H1 (cell line): ENCODE measurements around the gene SLC27A4. TPM values are rescaled to one million over a fixed set of nuclear protein-coding genes. Genes with fewer than 3 reads are reported as not detected.

ENCODE experiments used
- BCL11A ChIP-seq, 2 experiments: IDR thresholded peaks; one replicate each; pipeline ENCODE4 v1.6.1; 2011; ENCODE audit warnings: low read depth in 2 of 2, low read length in 2 of 2, mild to moderate bottlenecking in 2 of 2
- CBX8 ChIP-seq: fragments of 300-800, 300-1000 bp; sonication (generic); IDR thresholded peaks from 2 replicates; pipeline ENCODE4 v1.7.1; 2016; ENCODE audit warnings: low read depth, low read length, borderline replicate concordance
- CEBPB ChIP-seq: IDR thresholded peaks from 2 replicates; pipeline ENCODE4 v1.6.1; 2012; ENCODE audit warnings: low read depth, low read length
- CTBP2 ChIP-seq: IDR thresholded peaks from 2 replicates; pipeline ENCODE4 v1.7.0; 2011; ENCODE audit warnings: borderline replicate concordance, mild to moderate bottlenecking, moderate library complexity, mixed read lengths, low read length; ENCODE audit not compliant: insufficient read depth, insufficient read length
- GABPA ChIP-seq: IDR thresholded peaks from 2 replicates; pipeline ENCODE4 v1.6.1; 2011; ENCODE audit warnings: mild to moderate bottlenecking, low read length, moderate library complexity, borderline replicate concordance; ENCODE audit not compliant: insufficient read depth
- JUN ChIP-seq: IDR thresholded peaks from 2 replicates; pipeline ENCODE4 v1.6.1; 2011; ENCODE audit warnings: low read depth, mild to moderate bottlenecking, improper control_type of control experiment, low read length
- JUND ChIP-seq: IDR thresholded peaks from 2 replicates; pipeline ENCODE4 v1.6.1; 2011; ENCODE audit warnings: mild to moderate bottlenecking, improper control_type of control experiment, low read length
- RAD21 ChIP-seq, 2 experiments: IDR thresholded peaks in 1 of 2; conservative IDR thresholded peaks in 1 of 2; 2 replicates each; pipeline ENCODE4 v1.6.1; 2011; ENCODE audit warnings: low read depth in 2 of 2, low read length in 2 of 2, improper control_type of control experiment in 1 of 2, inconsistent platforms in 1 of 2, mild to moderate bottlenecking in 1 of 2, moderate library complexity in 1 of 2
- RBBP5 ChIP-seq: IDR thresholded peaks from 2 replicates; pipeline ENCODE4 v1.7.1; 2012; ENCODE audit warnings: low read depth, mild to moderate bottlenecking, inconsistent platforms, low read length, moderate library complexity, borderline replicate concordance
- RFX5 ChIP-seq: IDR thresholded peaks from 2 replicates; pipeline ENCODE4 v1.6.1; 2011; ENCODE audit warnings: low read depth, low read length, improper control_type of control experiment, borderline replicate concordance
- RXRA ChIP-seq: IDR thresholded peaks from 2 replicates; pipeline ENCODE4 v1.6.1; 2011; ENCODE audit warnings: low read depth, mild to moderate bottlenecking, low read length, moderate library complexity; ENCODE audit not compliant: insufficient read depth
- SP4 ChIP-seq: IDR thresholded peaks from 2 replicates; pipeline ENCODE4 v1.6.1; 2012; ENCODE audit warnings: low read length, inconsistent platforms
- SUZ12 ChIP-seq: fragments of 200-600 bp; sonication (generic); IDR thresholded peaks from 2 replicates; pipeline ENCODE4 v1.6.1; 2012; ENCODE audit warnings: mild to moderate bottlenecking, inconsistent platforms, low read length, moderate library complexity, mixed read lengths
- TAF7 ChIP-seq: optimal IDR thresholded peaks from 2 replicates; pipeline ENCODE3; 2011; ENCODE audit warnings: low read depth, mild to moderate bottlenecking, inconsistent platforms, low read length, moderate library complexity, borderline replicate concordance
- TCF12 ChIP-seq: IDR thresholded peaks from 2 replicates; pipeline ENCODE4 v1.6.1; 2011; ENCODE audit warnings: low read depth, mild to moderate bottlenecking, low read length
- ZNF274 ChIP-seq: IDR thresholded peaks from 2 replicates; pipeline ENCODE4 v1.7.0; 2012; ENCODE audit warnings: low read length, borderline replicate concordance; ENCODE audit errors: extremely low read depth
- polyA plus RNA-seq, 7 experiments: library from polyadenylated mRNA; depleted of rRNA in 3 of 7; stranded (reverse) in 5 of 7; unstranded in 2 of 7; fragments of >200 nt in 5 of 7; fragments of 200-250 nt in 2 of 7; gene quantifications; 1 replicate in 5 of 7; 2 replicates in 1 of 7; 4 replicates in 1 of 7; pipeline versions ENCODE4 v1.2.1 to v1.2.3, GENCODE V29; 2011 to 2013; ENCODE audit warnings: missing spikeins in 2 of 7, mixed read lengths in 2 of 7
- total RNA-seq: library from RNA; stranded (reverse); fragmentation: NEBNext Ultra II Directional; extraction: Animal tissue kit (Norgen Biotek cat#: 25700); gene quantifications from 2 replicates; pipeline ENCODE4 v1.2.1, GENCODE V29; 2021
- TF ChIP-seq, protein P1 (sequence below), 3 experiments: IDR thresholded peaks; 1 replicate in 2 of 3; 2 replicates in 1 of 3; pipeline versions ENCODE4 v1.5.1 to v1.6.1; 2011; ENCODE audit warnings: low read length in 3 of 3, mild to moderate bottlenecking in 3 of 3, inconsistent platforms in 2 of 3, low read depth in 1 of 3, moderate library complexity in 1 of 3; ENCODE audit not compliant: insufficient read depth in 1 of 3; ENCODE audit errors: control extremely low read depth in 1 of 3
- TF ChIP-seq, protein P2 (sequence below): IDR thresholded peaks from 2 replicates; pipeline ENCODE4 v1.6.1; 2011; ENCODE audit warnings: low read length, improper control_type of control experiment

The SLC27A4 gene
- total and polyA plus RNA-seq, 2 of the 8 experiments (the other 6 are each of a cell fraction or from before 2014, with no cell fraction given), result 14.9 to 20.5 TPM

DNA sequence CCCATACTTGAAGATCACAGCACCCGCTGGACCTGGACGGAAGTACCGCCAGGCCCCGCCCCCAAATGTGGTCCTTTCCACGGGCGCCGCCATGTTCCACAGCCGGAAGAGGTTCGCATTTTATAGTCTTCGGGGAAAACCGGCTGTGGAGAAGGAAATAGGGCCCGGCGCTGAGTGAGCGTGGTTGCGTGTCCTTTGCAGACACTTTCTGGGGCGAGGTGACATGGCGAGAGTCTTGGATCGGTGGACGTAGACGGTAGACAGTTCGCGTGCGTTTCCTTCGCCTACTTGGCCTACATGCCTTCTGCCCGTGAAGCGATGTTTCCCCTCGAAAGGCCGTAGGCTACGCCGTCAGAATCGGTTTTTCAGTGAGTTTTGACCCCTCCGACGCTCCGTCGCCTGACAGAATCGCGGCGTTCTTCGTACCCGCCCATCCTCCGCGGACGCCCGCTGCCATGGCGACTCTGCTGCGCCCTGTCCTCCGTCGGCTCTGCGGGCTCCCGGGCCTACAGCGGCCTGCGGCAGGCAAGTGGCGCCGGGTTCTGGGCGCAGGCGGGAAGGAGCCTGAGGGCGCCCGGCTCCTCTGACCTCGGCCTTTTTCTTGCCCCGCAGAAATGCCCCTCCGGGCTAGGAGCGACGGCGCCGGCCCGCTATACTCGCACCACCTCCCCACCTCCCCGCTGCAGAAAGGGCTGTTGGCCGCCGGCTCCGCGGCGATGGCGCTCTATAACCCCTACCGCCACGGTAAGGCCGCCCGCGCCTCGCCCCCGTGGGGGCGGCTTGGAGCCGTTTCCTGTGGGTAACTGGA, 17.7 kb upstream of the SLC27A4 start, which contains the start of the genes COQ4 and TRUB2 (continued):
- peak; percentile 25; the same call in 1 of the 2 replicates for TF ChIP-seq SUZ12
- TF ChIP-seq JUN, result no peak
- TF ChIP-seq RXRA, result no peak
- no peak for TF ChIP-seq JUND
- no peak for TF ChIP-seq BCL11A (IDR thresholded peaks at IDR 0.05; ENCODE audit: low read depth in 2 of 2, low read length in 2 of 2)
- TF ChIP-seq RAD21 (IDR thresholded peaks at IDR 0.05 in 1 of 2, conservative IDR thresholded peaks at IDR 0.05 in 1 of 2; ENCODE audit: low read depth in 2 of 2, low read length in 2 of 2), result no peak
- TF ChIP-seq TAF7, result no peak
- no peak for TF ChIP-seq SP4
- no peak for TF ChIP-seq CTBP2
- TF ChIP-seq GABPA, result peak; percentile 98
- TF ChIP-seq, protein P1, sequence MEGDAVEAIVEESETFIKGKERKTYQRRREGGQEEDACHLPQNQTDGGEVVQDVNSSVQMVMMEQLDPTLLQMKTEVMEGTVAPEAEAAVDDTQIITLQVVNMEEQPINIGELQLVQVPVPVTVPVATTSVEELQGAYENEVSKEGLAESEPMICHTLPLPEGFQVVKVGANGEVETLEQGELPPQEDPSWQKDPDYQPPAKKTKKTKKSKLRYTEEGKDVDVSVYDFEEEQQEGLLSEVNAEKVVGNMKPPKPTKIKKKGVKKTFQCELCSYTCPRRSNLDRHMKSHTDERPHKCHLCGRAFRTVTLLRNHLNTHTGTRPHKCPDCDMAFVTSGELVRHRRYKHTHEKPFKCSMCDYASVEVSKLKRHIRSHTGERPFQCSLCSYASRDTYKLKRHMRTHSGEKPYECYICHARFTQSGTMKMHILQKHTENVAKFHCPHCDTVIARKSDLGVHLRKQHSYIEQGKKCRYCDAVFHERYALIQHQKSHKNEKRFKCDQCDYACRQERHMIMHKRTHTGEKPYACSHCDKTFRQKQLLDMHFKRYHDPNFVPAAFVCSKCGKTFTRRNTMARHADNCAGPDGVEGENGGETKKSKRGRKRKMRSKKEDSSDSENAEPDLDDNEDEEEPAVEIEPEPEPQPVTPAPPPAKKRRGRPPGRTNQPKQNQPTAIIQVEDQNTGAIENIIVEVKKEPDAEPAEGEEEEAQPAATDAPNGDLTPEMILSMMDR (IDR thresholded peaks at IDR 0.05; ENCODE audit: control extremely low read depth in 1 of 3, insufficient read depth in 1 of 3, low read depth in 1 of 3, low read length in 3 of 3), result no peak
- TF ChIP-seq CBX8, result no peak
- TF ChIP-seq ZNF274, result no peak
- peak; percentile 95 for TF ChIP-seq RBBP5
- no peak for TF ChIP-seq RFX5
- TF ChIP-seq TCF12, result 0 out of 2 replicates have a peak, but pooled peaks have one; percentile 13
- TF ChIP-seq, protein P2, sequence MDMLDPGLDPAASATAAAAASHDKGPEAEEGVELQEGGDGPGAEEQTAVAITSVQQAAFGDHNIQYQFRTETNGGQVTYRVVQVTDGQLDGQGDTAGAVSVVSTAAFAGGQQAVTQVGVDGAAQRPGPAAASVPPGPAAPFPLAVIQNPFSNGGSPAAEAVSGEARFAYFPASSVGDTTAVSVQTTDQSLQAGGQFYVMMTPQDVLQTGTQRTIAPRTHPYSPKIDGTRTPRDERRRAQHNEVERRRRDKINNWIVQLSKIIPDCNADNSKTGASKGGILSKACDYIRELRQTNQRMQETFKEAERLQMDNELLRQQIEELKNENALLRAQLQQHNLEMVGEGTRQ, result no peak
- no peak for TF ChIP-seq CEBPB
